ENCODE results near the gene DUSP22. TPM values are rescaled to one million over a fixed set of nuclear protein-coding genes. Genes with fewer than 3 reads are reported as not detected.
A peak's percentile ranks its signal among the peaks of the same experiment; 100 is the strongest.

Gene DUSP22
- total RNA-seq, 2 donors from 2014 or later, result 33.5 to 35.4 TPM

- 86 to 89% methylated on average over 23 to 26 of the region's 26 CpGs for WGBS, 2 experiments (ENCODE audit: insufficient coverage in 1 of 2, insufficient read length in 1 of 2)
- no peak overlapping the region for H3K27ac ChIP-seq (ENCODE audit: low read depth, low read length)
- no peak overlapping the region for H3K4me3 Mint-ChIP-seq
- peaks cover 4% of the 10 kb centered on the region for H3K9me3 ChIP-seq (ENCODE audit: control insufficient read depth, low read length)
- H3K27me3 ChIP-seq (ENCODE audit: control insufficient read depth, insufficient read depth, low read length, poor library complexity, severe bottlenecking), result no peaks in the 10 kb centered on the region
- H3K36me3 Mint-ChIP-seq (ENCODE audit: low read depth), result no peaks in the 10 kb centered on the region
- TF ChIP-seq CTCF (conservative IDR thresholded peaks at IDR 0.05), result no peak
- H3K4me1 ChIP-seq (ENCODE audit: control insufficient read depth, insufficient read depth, low read length), result no peaks in the 10 kb centered on the region
- no peak overlapping the region for H3K4me3 ChIP-seq (ENCODE audit: low read length)
- peaks cover 19% of the 10 kb centered on the region for H3K27me3 Mint-ChIP-seq (ENCODE audit: insufficient read depth)
- peaks cover 59% of the 10 kb centered on the region for H3K9me3 Mint-ChIP-seq
- no peaks in the 10 kb centered on the region for H3K36me3 ChIP-seq (ENCODE audit: control insufficient read depth, insufficient read depth, low read length)
- no peaks in the 10 kb centered on the region for H3K4me1 Mint-ChIP-seq
- no peak for DNase-seq
- no peak overlapping the region for H3K27ac Mint-ChIP-seq
- H3K9ac ChIP-seq (ENCODE audit: extremely low read depth, low read length, poor library complexity, severe bottlenecking), result no peak overlapping the region
Measured at GRCh38 chr6:380234-381218, 88.2 kb downstream of the DUSP22 start.

GRCh38 chr6:381742-382461, 89.6 kb downstream of the DUSP22 start:
- DNase-seq, result no peak
- Histone ChIP-seq H3K27ac (ENCODE audit: low read depth, low read length) (no peak overlapping the region), H3K4me1 (ENCODE audit: control insufficient read depth, insufficient read depth, low read length) (no peaks in the 10 kb centered on the region), H3K4me3 (ENCODE audit: low read length) (no peak overlapping the region), H3K27me3 (ENCODE audit: control insufficient read depth, insufficient read depth, low read length, poor library complexity, severe bottlenecking) (peaks cover 13% of the 10 kb centered on the region), H3K9ac (ENCODE audit: extremely low read depth, low read length, poor library complexity, severe bottlenecking) (no peak overlapping the region), H3K9me3 (ENCODE audit: control insufficient read depth, low read length) (peaks cover 4% of the 10 kb centered on the region), H3K36me3 (ENCODE audit: control insufficient read depth, insufficient read depth, low read length) (no peaks in the 10 kb centered on the region)
- no peaks in the 10 kb centered on the region for H3K36me3 Mint-ChIP-seq (ENCODE audit: low read depth)
- no peak overlapping the region for H3K27ac Mint-ChIP-seq
- 92 to 93% methylated on average over 14 to 17 of the region's 17 CpGs for whole genome bisulfite sequencing, 2 experiments (ENCODE audit: insufficient coverage in 1 of 2, insufficient read length in 1 of 2)
- no peak overlapping the region for H3K4me3 Mint-ChIP-seq
- no peaks in the 10 kb centered on the region for H3K4me1 Mint-ChIP-seq
- H3K27me3 Mint-ChIP-seq (ENCODE audit: insufficient read depth), result peaks cover 30% of the 10 kb centered on the region
- no peak for TF ChIP-seq CTCF (conservative IDR thresholded peaks at IDR 0.05)
- H3K9me3 Mint-ChIP-seq, result peaks cover 48% of the 10 kb centered on the region

- no peak overlapping the region for H3K4me3 Mint-ChIP-seq
- no peaks in the 10 kb centered on the region for H3K9me3 ChIP-seq (ENCODE audit: control insufficient read depth, low read length)
- H3K36me3 ChIP-seq (ENCODE audit: control insufficient read depth, insufficient read depth, low read length), result no peaks in the 10 kb centered on the region
- no peak overlapping the region for H3K4me3 ChIP-seq (ENCODE audit: low read length)
- no peak overlapping the region for H3K9ac ChIP-seq (ENCODE audit: extremely low read depth, low read length, poor library complexity, severe bottlenecking)
- no peaks in the 10 kb centered on the region for H3K4me1 Mint-ChIP-seq
- 85 to 88% methylated on average over 19 to 22 of the region's 22 CpGs for WGBS, 2 experiments (ENCODE audit: insufficient coverage in 1 of 2, insufficient read length in 1 of 2)
- DNase-seq, result no peak
- no peak overlapping the region for H3K27ac ChIP-seq (ENCODE audit: low read depth, low read length)
- no peaks in the 10 kb centered on the region for H3K36me3 Mint-ChIP-seq (ENCODE audit: low read depth)
- H3K27me3 Mint-ChIP-seq (ENCODE audit: insufficient read depth), result peaks cover 39% of the 10 kb centered on the region
- peak; percentile 55 for TF ChIP-seq CTCF (conservative IDR thresholded peaks at IDR 0.05)
- peaks cover 25% of the 10 kb centered on the region for H3K27me3 ChIP-seq (ENCODE audit: control insufficient read depth, insufficient read depth, low read length, poor library complexity, severe bottlenecking)
- peaks cover 35% of the 10 kb centered on the region for H3K9me3 Mint-ChIP-seq
- H3K4me1 ChIP-seq (ENCODE audit: control insufficient read depth, insufficient read depth, low read length), result no peaks in the 10 kb centered on the region
- H3K27ac Mint-ChIP-seq, result no peak overlapping the region
Measured at GRCh38 chr6:382883-383810, 90.9 kb downstream of the DUSP22 start.
